Fibroblast of pulmonary artery (primary cell): ENCODE results near the gene MYMK.

Source experiments
- DNase-seq: peaks from one replicate; pipeline ENCODE4 v3.0.0-alpha.2; 2010; ENCODE audit warnings: low read depth
- H3K4me3 ChIP-seq: replicated peaks from 2 replicates; pipeline ENCODE4 v1.5.1; 2011; ENCODE audit warnings: low read depth, mild to moderate bottlenecking, control low read depth, low read length, moderate library complexity
- TF ChIP-seq, protein P1 (sequence below): IDR thresholded peaks from 2 replicates; pipeline ENCODE4 v1.5.1; 2011; ENCODE audit warnings: mild to moderate bottlenecking, control low read depth, low read length, inconsistent platforms; ENCODE audit errors: missing control alignments

The MYMK gene

GRCh38 chr9:133515240-133515610 lies 9.5 kb downstream of the MYMK start:
- H3K4me3 ChIP-seq: no peak overlapping the region
- TF ChIP-seq, protein P1, sequence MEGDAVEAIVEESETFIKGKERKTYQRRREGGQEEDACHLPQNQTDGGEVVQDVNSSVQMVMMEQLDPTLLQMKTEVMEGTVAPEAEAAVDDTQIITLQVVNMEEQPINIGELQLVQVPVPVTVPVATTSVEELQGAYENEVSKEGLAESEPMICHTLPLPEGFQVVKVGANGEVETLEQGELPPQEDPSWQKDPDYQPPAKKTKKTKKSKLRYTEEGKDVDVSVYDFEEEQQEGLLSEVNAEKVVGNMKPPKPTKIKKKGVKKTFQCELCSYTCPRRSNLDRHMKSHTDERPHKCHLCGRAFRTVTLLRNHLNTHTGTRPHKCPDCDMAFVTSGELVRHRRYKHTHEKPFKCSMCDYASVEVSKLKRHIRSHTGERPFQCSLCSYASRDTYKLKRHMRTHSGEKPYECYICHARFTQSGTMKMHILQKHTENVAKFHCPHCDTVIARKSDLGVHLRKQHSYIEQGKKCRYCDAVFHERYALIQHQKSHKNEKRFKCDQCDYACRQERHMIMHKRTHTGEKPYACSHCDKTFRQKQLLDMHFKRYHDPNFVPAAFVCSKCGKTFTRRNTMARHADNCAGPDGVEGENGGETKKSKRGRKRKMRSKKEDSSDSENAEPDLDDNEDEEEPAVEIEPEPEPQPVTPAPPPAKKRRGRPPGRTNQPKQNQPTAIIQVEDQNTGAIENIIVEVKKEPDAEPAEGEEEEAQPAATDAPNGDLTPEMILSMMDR: no peak
- DNase-seq: no peak

DNA sequence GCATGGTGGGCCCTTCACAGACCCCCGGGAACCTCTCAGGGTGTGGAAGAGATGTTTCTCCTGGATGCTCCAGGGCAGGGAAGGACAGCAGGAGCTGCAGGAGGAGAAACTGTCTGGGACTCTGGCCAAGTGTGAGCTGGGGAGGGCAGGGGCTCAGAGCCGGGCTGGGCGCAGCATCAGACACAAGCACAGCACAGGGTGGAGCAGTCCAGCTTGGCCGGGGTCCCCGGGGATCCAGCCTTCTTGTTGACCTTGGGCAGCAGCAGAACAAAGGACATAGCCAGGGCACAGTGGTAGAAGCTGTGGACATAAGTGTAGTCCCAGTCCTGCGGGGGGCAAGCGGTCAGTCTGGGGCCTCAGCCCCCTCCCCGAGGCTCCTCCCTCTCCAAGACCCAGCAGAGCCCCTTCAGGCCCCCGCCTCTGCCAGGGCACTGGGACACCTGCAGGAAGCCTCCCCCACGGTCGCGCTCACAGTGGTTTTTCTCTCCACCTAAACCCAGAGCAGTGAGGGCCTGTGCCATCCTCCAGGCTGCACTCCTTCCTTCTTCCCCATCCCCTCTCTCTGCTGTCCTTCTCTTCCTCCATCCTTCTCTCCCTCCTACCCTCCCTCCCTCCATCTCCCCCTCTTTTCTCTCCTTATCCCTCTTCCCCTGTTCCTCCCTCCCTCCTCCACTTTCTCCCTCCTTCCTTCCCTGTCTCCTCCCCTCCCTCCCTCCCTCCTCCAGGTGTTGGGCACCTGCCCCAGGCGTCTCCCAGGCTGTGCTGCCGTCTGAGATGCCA lies 10.1 kb downstream of the MYMK start:
- DNase-seq: no peak
- H3K4me3 ChIP-seq: no peak overlapping the region
- TF ChIP-seq, protein P1: no peak

DNA sequence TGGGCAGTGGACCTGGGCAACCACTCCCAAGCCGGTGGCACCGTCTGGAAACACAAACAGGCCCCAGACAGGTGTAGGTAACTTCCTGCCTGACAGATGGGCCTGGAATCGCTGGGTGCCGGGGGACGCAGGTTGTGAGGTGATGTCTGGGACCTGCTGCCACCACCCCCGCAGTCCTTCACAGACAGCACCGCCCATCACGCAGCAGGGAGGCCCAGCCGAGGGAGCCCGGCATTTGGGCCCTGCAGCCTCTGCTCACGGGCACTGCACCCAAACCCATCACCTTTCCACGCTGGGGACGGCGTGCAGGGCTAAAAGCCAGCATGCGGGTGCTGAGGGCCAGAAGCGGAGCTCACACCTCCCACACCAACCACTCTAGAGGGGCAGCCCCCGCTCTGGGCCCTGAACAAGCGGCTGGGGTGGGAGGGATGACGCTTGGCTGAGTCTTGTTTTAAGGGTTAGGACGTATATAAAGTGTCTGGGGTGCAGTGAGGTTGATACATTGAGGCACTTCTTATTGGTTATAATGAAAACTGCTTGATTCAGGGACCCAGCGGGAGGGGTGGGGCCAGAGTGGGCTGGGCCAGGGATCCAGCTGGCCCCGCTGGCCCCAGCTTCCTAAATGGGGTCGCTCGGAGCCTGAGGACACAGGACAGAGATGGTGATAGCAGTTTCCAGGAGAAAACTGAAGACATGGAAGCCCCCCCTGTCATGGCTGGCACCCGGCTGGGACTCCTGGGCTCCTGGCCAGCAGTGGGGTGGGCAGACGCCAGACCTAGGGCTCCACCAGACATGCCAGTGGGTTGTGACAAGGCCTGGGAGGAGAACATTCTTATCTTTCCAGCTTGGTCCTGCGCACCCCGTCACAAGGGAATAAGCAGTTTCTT lies 11.3 kb downstream of the MYMK start:
- H3K4me3 ChIP-seq: no peak overlapping the region
- TF ChIP-seq, protein P1: no peak
- DNase-seq: no peak

- no peak for DNase-seq
- TF ChIP-seq, protein P1: no peak
- H3K4me3 ChIP-seq: no peak overlapping the region
These were observed 12.2 kb downstream of the MYMK start for GRCh38 chr9:133512253-133513213.

GRCh38 chr9:133511607-133512006 lies 13.2 kb downstream of the MYMK start:
- DNase-seq: no peak
- no peak overlapping the region for H3K4me3 ChIP-seq
- TF ChIP-seq, protein P1: no peak

DNA sequence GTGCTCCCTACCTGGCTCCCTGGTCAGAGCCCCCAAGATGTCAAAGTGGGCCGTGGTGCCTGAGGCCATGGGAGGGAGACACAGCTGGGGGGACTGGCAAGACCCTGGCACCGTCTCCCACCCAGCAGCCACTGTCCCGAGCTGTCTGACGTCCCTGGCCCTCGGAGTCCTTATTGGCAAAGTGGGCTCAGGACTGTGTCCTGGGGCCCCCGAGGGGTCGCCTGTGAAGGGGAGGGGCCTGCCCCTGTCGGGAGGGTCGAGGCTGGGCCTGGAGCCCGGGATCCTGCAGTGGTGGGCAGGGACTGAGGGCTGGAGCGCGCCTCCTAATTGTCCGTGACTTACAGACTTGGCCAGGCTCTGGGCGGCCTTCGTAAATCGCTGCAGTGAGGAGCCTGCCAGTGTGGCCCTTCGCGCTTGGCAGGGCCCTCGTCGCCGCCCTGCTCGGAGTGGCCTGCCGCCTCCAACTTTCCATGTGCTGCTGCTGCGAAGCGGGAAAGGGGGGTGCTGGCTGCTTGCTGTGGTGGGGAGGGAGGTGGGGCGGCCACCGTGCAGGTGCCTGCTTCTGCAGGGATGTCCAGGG lies 13.7 kb downstream of the MYMK start:
- no peak overlapping the region for H3K4me3 ChIP-seq
- DNase-seq: no peak
- TF ChIP-seq, protein P1: no peak
